BLaER1 treated with 17β-estradiol and CSF1 and Interleukin-3, amounts not matched to agents 10 nM and 100 nM (cell line): ENCODE measurements around the gene ARHGAP4.

Experiments
- H3K27ac ChIP-seq, 11 experiments: shearing (Covaris generic); formaldehyde crosslinking; 2 replicates each; pipeline ENCODE4 v1.8.1; 2022
- H3K27me3 ChIP-seq, 11 experiments: shearing (Covaris generic); formaldehyde crosslinking; 2 replicates each; pipeline ENCODE4 v1.8.1; 2022
- H3K36me3 ChIP-seq, 11 experiments: shearing (Covaris generic); formaldehyde crosslinking; 2 replicates each; pipeline ENCODE4 v1.8.1; 2022
- H3K4me1 ChIP-seq, 10 experiments: shearing (Covaris generic); formaldehyde crosslinking; 2 replicates each; pipeline ENCODE4 v1.8.1; 2022
- H3K4me2 ChIP-seq, 11 experiments: shearing (Covaris generic); formaldehyde crosslinking; 2 replicates each; pipeline ENCODE4 v1.8.1; 2022
- H3K4me3 ChIP-seq, 10 experiments: shearing (Covaris generic); formaldehyde crosslinking; 2 replicates each; pipeline ENCODE4 v1.8.1; 2022
- H3K9ac ChIP-seq, 11 experiments: shearing (Covaris generic); formaldehyde crosslinking; 2 replicates each; pipeline ENCODE4 v1.8.1; 2022
- H3K9me3 ChIP-seq, 11 experiments: shearing (Covaris generic); formaldehyde crosslinking; replicated peaks in 1 of 11; 2 replicates each; pipeline ENCODE4 v1.8.1; 2022
- H4K20me1 ChIP-seq, 11 experiments: shearing (Covaris generic); formaldehyde crosslinking; 2 replicates each; pipeline ENCODE4 v1.8.1; 2022
- Cebpa-rat ChIP-seq, 11 experiments: shearing (Covaris generic); IDR thresholded peaks; 2 replicates each; pipeline ENCODE4 v1.8.1; 2022

The ARHGAP4 gene

DNA sequence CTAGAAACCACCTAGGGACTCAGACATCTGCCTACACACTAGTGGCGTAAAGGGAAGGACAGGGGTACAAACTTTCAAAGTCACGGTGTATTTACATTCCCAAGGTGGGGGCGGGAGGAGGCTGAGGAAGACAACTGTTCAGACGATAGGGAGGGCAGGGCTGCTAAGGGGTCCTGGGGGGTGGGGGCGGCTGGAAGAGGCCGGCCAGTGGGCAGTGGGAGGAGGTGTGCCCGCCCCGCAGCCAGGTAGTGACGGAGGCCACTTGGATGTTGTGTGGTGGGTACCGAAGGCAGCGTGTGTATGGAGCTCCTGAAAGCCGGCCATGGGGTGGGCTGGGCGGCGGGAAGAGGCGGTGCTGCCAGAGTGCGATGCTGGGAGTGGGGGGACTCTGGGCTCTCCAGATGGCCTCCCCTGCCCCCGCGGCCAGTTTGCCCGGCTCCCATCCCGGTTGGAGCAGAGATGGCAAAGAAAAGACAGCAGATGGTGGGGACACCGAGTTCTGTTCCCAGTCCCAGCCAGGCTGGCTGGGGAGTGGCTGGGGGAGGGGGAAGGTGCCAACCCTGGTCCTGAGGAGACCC, 64.2 kb downstream of the ARHGAP4 start:
- no peak overlapping the region for H3K9ac ChIP-seq
- H3K27ac ChIP-seq, result no peak overlapping the region
- peaks cover 0 to 11% (median 0%) of the 10 kb centered on the region in 11 experiments; a peak in 2 of 22 replicates for H3K36me3 ChIP-seq
- peaks cover 0 to 45% (median 14%) of the 10 kb centered on the region in 11 experiments; a peak in 12 of 22 replicates for H4K20me1 ChIP-seq
- H3K4me1 ChIP-seq, result peaks cover 0 to 43% (median 31%) of the 10 kb centered on the region in 10 experiments; a peak in 14 of 20 replicates
- peaks cover 0 to 26% (median 11%) of the 10 kb centered on the region in 11 experiments; a peak in 14 of 22 replicates for H3K9me3 ChIP-seq
- H3K27me3 ChIP-seq, result peaks cover 58 to 94% (median 89%) of the 10 kb centered on the region in 11 experiments
- H3K4me3 ChIP-seq, result no peak overlapping the region
- no peak for TF ChIP-seq Cebpa-rat (IDR thresholded peaks at IDR 0.05)
- H3K4me2 ChIP-seq, result no peak overlapping the region

DNA sequence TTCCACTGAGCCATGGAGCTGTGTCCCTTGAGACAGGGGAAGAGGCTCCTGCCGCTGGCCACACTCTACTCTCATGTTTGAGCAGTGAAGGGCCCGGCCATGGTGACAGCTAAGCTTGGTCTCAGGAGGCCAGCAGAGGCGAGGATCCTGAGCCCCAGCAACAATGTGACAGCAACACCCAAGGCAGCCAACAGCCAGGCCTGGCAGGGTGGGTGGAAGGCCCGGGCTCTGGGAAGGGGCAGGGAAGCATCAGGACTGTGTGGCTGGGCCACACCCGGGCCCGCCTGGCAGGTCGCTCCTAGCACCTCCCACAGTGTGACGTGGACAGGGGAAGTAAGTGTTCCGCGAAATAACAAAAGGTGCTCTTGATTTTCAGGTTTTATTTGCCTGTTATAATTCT, 64.9 kb downstream of the ARHGAP4 start:
- Histone ChIP-seq H3K27me3 (peaks cover 65 to 94% (median 89%) of the 10 kb centered on the region in 11 experiments), H3K4me1 (peaks cover 0 to 45% (median 31%) of the 10 kb centered on the region in 10 experiments; a peak in 14 of 20 replicates), H3K4me2 (peak overlapping the region in 3 of 11 experiments; percentile 11 to 33 (median 25); a peak in 5 of 22 replicates), H3K27ac (no peak overlapping the region), H3K9ac (no peak overlapping the region), H4K20me1 (peaks cover 0 to 45% (median 13%) of the 10 kb centered on the region in 11 experiments; a peak in 10 of 22 replicates), H3K9me3 (peaks cover 0 to 27% (median 11%) of the 10 kb centered on the region in 11 experiments; a peak in 14 of 22 replicates), H3K36me3 (peaks cover 0 to 4% (median 0%) of the 10 kb centered on the region in 11 experiments; a peak in 1 of 22 replicates), H3K4me3 (no peak overlapping the region)
- no peak for TF ChIP-seq Cebpa-rat (IDR thresholded peaks at IDR 0.05)
